ENCODE measurements around the gene PRDM11.
"Not testable (repeated sequence)": the region's sequence is repeated elsewhere in the genome, so short reads cannot be mapped to it uniquely, and the experiment has no call there.

The PRDM11 gene

DNA sequence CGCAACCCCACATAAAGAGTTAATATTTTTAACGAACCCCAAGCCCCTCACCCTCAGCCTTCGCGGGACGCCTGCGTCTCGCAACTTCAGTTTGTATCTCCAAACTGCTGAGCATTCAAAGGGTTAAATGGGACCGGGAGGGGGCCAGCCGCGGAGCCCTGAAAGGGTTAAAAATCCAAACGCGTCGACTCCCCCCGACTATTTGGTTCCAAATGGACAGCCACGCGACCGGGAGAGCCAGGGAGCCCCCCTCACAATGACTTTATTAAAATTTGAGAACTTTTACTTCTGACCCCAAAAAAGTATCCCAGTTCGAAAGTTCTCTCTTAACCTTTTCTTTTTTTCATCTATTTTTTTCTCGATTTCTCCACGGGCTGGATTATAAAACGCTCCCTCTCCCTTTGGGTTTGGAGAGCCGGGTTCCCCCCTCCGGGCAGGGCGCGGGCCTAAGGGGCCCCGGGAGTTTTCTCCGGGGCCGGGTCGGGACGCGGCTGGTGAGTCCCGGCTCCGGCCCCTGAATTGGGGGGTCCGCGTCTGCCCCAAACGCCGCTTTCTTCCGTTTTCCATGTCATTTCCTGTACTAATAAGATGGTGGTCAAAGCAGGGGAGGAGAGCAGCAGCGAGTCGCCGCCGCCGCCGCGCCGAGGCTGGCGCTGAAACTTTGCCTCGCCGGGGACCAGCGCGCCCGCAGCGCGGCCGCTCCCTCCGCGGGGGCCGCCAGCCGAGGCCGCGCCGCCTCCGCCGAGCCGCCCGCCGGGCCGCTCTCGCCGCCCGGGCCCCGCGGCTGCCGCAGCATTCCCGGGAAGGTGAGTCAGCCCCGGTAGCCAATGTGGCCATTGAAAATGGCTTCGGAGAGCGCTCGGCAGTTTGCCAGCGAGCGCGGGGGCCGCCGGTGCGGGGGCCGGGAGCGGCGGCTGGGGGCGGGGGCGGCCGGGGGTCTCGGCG, at the start of gene PRDM11:
TSS of gene PRDM11 (plus strand) at position 568 of the 945 bp plus-strand sequence. CDS start 35,128 bp downstream, outside the sequence.
- DNase-seq = peak; percentile 58

DNA sequence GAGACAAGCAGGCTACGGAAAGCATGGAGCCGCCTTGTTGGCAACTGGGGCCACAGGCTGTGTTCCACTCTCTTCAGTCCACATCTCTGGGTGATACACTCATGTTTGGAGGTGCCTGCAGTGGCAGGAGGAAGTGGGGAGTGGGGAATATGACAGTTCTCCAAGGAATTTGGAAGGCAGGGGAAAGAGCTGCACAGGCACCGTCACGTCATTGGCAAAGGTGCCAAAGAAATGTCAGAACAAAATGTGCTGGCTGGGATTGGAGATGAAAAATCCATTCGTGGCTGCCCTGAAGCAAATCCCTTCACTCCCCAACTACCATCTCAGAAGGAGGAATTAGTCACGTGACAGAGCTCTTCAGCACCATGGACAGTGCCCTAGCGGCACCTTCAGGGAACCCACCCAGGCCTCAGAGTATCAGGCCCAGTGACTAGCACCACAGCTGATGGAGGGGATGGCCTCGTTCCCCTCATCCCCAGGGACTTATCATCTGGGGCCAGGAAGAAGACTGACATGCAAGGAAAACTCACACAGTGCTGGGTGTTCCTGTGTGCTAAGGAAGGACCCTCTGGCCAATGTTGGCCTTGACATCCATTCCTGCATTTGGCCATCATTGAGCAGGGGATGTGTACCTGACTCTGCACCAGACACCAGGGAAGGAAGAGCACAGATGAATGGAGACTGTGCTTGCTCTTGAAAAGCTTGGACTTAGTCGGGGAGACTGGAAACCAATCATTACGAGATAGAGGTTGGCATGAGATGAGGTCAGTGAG, 48.5 kb upstream of the PRDM11 start:
- peak; percentile 81 for DNase-seq

DNA sequence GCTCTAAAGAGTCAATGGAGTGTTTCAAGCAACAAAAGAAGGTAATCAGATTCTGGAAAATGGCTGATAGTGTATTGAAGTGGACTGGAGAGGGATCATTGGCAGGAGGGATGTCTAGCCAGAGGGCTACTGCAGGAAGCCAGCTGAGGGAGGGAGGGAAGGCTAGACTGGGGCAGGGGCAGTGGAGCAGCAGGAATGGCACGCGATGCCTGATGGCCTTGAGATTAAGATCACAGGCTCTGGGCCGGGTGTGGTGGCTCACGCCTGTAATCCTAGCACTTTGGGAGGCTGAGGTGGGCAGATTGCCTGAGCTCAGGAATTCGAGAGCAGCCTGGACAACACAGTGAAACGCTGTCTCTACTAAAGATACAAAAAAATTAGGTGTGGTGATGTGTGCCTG, 47.5 kb upstream of the PRDM11 start:
- no peak for DNase-seq

DNA sequence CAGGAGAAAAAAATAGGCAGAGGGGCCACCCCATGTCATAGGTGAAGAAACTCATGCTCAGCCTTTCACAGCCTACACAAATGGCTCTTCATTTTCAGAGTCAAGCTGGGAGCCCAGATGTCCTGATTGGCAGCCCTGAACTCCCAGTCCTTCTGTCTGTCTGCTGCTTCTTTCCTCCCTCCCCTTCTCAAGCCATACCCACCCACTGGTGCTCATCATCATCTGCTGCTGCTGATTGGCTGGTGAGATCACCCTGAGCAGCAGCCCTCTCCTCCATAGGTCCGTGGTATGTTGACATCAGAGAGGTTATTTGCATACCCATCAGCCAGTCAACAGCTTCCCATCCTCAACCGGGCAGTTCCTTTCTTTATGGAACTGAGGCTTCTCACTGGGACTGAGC, 46.1 kb upstream of the PRDM11 start:
- DNase-seq = no peak

DNA sequence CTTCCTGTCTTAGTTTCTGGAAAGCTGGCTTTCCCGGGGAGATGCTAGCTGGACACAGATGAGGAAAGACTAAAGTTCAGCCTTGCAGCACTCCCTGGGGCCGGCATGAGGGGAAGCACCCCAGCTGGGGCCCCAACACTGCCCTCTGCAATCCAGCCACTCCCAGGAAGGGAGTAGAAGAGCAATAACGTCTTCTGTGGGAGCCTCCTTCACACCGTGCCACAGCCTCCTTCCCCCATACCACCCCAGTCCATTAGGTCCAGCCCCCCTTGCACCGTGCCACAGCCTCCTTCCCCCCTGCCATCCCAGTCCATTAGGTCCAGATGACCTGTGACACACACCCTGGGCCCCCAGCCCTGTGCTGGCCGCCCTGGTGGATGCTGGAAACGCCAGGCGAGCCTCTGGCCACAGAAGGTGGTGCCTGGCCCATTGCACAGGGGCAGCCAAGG, 44.1 kb upstream of the PRDM11 start:
- DNase-seq = no peak

DNA sequence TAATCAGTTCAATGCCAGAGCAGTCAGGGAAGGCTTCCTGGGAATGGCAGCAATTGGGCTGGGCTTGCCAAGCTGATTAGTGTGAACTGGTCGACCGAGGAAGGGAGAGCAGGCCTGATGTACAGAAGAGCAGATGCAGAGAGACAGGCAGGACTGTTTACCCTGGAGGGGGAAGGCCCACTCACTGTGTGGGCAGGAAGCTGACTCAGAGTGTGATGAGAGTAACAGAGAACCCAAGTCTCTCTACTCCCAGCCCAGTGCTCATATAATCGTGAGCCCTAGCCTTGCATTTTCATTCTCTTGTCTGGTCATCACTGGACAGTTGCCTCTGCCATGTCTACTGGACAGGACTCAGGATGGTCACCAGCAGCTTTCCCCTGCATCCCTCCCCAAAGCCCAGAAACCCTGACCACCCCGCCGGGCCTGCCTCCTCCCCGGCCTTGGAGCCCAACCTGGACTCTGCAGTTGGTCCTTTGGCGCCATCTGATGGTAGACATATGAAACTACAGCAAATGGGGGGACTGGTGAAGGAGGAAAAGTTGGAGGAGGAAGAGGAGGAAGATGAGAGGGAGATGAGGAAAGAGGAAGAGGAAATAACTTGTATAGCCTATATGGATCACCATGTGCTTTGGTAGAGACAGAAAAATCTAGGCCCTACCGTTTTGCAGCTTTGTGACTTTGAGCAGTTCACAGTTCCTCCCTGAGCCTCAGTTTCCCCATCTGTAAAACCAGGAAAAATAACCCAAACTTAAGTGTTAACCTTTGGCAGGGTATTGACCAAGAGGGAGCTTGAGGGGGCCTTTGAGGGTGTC, 43.4 kb upstream of the PRDM11 start:
- peak; percentile 68 for DNase-seq

DNA sequence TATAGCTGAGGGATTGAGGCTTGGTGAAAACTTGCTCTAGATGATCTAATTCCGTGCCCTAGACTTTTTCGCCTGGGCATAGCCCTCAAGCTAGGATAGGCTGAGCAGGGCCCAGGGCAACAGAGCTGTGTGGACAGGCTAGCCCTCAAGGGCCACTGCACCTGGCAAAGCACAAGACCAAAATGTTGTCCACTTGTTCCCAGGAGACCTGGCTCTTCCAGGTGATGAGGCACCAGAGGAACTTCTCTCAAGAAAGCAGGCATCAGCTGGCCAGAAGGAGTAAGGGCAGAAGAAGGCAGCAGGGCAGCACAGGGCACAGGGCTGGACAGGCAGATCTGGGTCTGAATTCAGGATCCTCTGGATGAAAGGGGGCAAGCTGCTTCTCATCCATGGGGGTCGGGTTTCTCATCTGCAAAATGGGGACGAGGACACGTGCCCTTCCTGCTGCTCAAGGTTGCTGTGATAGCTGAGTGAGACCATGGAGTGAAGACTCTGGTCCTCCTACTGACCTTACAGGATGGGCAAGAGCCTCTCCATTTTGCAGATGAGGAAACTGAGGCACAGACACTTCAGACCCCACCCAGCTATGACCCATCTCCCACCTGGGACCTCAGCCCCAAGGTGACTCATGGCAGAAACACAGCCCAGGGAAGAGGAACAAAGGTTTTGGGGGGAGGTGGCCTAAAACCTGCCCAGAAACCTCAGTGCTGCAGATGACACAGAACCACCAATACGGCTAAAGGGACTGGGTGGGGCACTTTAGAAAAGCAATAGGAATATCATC, 42.2 kb upstream of the PRDM11 start:
- no peak for DNase-seq

DNA sequence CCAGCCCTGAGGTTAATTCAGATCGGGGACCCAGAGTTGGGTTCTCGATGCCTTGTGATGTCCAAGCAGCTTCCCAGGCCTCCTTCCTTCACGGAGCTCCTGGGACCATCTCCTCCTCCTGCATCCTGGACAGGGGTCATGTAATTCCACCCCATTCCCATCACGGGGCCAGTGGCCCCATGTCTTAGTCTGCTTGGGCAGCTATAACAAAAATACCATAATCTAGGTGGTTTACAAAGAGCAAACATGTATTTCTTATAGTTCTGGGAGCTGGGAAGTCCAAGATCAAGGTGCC, 41.7 kb upstream of the PRDM11 start:
- no peak for DNase-seq

DNA sequence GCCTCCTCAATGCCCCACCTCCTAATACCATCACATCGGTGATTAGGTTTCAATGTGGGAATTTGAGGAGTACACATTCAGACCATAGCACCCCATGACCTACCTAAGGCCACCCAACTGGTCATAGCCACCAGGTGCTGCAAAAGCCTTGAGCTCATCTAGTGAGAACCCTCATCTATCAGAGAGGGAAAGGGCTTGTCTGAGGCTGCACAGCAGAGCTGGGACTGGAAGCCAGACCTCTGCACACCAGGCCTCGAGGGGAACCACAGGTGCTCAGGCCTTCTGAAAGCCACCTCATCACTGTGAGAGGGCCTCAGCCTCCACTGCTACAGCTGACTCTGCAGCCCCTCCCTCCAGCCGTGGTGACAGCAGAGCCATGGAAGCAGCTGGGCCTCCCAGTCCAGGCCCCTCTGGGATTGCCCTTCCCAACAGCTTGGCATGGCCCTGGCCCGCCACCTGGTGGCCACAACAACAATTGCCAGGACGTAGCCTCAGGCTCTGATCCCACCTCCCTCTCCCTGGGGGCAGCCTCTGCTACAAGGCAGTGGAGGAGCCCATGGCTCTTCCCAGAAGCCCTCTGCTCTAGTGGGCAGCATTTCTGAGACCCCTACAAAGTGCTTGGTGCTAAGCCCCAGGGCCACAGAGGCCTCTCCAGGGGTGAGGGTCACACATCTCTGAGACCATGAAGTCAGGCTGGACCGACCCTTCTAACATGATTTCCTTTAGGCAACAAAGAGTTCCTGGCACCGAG, 41.0 kb upstream of the PRDM11 start:
- peak; percentile 73 for DNase-seq

DNA sequence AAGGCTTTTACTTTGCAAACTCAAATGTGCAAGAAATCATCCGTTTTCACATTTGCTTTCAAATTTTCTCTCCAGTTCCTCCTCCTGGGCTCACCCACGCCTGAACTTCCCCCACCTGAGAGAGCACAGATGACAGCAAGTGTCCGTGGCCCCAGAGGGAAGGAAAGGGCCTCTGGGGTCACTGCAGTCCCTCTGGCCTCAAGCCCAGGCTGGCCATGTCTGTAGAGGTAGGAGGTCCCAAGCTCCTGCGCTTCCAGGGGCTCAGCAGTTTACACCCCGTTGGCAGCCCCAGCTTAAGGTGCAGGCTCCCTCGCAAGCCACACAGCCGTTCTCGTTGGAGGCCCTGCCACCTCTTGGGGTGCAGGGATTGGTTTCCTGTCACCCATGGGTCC, 40.5 kb upstream of the PRDM11 start:
- no peak for DNase-seq

DNA sequence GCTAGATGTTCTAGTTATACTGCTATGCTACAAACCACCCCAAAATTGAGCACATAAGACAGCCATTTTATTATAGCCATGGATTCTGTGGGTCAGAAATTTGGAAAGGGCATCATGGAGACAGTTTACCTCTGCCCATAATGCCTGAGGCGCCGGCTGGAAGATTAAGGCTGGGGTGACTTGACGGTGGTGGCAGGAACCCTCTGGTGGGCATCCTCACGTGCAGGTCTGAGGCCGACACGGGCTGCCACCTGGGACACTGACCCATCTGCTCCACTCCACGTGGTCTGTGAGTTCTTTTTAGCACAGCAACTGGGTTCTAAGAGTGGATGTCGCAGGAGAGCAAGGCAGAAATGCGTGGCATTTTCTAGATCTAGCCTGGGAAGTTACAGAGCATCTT, 40.0 kb upstream of the PRDM11 start:
- no peak for DNase-seq

DNA sequence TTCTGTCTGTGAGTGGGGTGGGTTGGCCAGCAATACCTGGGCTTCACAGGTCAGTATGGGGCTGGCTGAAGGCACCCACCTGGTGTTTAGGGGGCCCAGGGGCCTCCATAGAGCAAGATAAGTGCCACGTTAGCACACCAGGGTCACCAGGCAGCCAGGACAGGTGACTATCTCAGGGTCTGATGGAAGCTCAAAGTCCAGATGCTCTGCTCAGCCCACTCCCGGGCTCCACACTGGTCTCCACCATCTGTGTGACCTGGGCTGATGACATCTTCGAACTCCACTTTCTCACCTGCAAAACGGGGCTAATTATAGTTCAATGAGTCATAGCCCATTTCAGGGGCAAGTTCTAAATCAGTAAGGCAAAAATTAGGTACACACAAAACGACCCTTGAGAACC, 39.4 kb upstream of the PRDM11 start:
- DNase-seq = no peak

DNA sequence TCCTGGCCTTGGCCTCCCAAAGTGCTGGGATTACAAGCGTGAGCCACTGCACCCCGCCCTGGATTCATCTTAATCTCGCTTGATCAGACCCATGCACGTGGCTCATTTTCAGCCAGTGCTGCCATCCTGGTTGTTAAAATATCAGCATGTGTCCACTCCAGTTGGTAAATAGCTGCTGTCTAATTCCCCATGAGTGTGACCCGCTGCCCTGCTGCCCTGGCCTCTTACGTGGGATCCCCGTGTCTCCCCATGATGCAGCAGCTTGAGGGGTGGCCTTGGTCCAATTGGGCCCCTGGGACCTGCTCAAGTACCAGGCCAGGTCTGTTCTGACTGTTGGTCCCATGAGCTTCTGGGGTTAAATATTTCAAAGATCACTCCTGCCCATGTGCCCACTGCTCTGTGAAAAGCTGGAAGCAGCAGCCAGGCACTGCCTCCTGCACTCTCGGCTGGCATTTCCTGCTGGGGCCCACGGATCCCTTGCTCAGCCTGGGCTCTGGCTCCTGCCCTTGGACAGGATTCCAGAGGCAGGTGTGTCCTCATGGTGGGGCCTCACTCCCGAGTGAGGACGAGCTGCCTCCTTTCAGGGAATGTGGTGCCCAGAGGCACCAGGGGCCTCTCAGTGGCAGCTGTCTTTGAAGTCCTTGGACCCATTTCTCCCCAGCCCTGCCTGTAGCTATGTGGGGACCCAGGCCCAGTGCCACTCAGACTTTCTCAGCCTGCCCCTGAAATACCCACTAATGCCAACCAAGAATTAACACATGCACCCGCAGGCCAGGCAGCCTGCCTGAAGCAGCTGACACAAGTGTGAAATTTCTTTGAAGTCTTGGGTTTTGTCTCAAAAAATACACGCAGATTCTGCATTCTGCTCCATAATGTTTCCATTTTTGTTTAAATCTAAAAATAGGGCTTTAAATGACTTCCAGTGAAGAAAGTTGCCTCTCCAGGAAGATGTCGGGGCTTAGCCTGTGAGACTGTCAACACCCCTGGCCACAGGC, 38.1 kb upstream of the PRDM11 start:
- DNase-seq = no peak

DNA sequence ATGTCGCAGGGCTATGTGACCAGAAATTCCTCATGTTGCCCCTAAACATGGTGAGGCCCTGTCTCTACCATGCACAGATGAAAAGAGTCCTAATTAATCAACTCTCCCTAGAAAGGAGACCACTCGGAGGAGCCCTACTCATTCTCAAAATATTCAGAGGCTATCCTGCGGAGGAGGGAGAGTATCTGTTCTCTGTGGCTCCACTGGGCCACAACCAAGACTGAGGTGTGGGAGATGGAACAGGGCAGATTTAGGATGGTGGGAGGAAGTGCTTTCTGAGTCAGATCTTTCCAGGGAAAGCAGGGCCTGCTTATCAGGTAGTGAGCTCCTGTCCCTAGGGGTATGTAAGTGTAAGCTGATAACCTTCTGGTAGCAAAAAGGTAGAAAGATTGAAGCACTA, 37.0 kb upstream of the PRDM11 start:
- DNase-seq = no peak

DNA sequence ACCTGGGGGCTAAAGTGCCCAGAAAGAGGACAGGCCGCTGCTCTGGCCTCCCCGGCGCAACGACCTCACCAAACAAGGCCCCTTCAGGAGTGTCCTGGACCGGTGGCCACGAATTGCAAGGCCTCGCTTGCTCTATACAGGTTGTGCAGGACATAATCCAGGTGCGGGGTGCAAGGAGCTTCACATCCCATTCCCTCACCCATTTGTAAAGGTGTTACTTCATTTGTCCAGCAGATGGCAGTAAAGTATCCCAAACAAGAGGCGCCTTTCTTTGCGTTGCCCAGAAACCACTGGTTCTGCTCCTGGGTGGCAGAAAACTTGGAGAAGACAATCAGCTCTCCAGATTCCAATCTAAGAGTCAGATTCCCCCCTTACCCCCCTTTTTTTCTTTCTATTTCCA, 35.9 kb upstream of the PRDM11 start:
- DNase-seq = peak; percentile 74

DNA sequence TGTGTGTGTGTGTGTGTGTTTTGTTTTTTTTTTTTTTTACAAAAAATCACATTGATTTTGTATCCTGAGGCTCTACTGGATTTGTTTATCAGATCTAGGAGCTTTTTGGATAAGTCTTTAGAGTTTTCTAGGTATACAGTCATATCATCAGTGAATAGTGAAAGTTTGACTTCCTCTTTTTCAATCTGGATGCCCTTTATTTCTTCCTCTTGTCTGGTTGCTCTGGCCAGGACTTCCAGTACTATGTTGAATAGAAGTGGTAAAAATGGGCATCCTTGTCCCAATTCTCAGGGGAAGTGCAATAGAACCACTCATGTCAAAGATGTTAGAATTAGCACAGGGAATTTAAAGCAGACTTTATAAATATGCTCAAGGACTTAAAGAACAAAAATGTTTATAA, 32.6 kb upstream of the PRDM11 start:
- DNase-seq = no peak

DNA sequence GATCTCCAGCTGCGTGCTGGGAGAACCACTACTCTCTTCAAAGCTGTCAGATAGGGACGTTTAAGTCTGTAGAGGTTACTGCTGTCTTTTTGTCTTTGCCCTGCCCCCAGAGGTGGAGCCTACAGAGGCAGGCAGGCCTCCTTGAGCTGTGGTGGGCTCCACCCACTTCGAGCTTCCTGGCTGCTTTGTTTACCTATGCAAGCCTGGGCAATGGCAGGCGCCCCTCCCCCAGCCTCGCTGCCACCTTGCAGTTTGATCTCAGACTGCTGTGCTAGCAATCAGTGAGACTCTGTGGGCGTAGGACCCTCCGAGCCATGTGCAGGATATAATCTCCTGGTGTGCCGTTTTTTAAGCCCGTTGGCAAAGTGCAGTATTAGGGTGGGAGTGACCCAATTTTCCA, 18.6 kb upstream of the PRDM11 start:
- DNase-seq = not testable (repeated sequence)

DNA sequence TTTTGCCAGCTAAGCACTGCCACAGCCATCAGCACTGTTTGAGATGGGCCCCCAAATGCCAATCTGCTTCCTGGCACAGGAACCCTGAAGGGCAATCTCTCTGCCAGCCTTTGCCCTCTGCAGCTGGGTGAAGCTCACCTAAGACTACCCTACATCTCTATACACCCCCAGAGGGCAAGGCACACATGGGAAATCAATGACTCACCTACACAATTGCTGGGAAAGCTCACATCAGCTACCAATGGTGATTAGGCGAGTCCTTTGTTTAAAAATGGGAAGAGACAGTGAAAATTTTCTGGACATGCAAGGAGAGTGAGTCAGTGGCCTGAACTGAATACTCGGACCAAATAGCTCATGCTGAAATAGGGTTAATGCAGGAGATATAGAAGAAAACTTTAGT, 12.6 kb upstream of the PRDM11 start:
- DNase-seq = no peak

DNA sequence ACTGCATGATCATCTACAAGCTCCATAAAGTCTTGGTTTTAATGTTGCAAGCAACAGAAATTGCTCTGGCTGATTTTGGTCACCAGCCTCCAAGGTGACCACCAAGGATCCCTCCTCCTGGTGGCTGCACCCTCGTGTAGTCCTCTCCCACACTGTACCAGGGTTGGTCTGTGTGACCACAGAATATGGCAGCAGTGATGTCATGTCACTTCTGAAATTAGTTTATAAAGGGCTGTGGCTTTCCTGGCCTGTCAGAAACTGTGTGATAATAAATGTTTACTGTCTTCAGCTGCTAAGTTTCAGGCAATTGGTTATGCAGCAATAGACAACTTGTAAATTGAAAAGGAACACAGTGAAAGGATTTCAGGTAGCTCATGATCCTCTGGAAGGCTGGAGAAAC, 5.3 kb upstream of the PRDM11 start:
- peak; percentile 26 for DNase-seq

DNA sequence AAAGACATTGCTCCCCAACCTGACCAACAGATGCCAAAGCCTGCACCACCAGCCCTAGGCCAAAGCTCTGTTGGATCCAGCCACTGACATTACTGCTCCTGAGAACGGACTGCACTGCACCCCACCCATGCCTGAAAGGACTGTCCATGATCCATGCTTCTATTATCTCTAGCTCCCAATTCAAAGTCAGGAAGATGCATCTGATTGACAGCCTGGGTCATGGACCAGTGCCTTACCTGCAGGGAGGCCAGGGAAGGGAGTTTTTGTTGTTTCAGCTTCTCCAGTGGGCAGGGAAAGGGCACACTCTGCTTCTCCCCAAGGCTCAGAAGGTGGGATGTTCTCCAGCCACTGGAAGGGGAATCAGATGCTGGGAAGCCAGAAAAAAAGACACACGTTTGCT, 4.8 kb upstream of the PRDM11 start:
- DNase-seq = no peak

Measured in OCI-M1 (cell line).